Gastrocnemius medialis (tissue), 4 donors: ENCODE measurements around the gene KIF18A. TPM values are rescaled to one million over a fixed set of nuclear protein-coding genes. Genes with fewer than 3 reads are reported as not detected.

Experiments used
- ATAC-seq, 2 donors: fragments of 150-250 bp; one replicate each; pipeline ENCODE4 v1.9.1; 2016
- DNase-seq, 2 donors: peaks; one replicate each; pipeline ENCODE4 v3.0.0-alpha.2; 2019
- H3K27ac ChIP-seq, 4 donors: fragments of 200-600 bp; sonication (generic); 1 replicate in 1 of 4; 2 replicates in 3 of 4; pipeline ENCODE4 v1.5.1; 2016 to 2018; ENCODE audit warnings: mild to moderate bottlenecking in 2 of 4, moderate library complexity in 1 of 4
- H3K27me3 ChIP-seq, 3 donors: fragments of 200-600 bp; sonication (generic) in 2 of 3; 1 replicate in 1 of 3; 2 replicates in 2 of 3; pipeline versions ENCODE4 v1.5.1 to v1.6.0; 2016 to 2019; ENCODE audit warnings: mild to moderate bottlenecking in 1 of 3, moderate library complexity in 1 of 3
- H3K36me3 ChIP-seq, 2 donors: fragments of 200-600 bp; sonication (generic) in 1 of 2; one replicate each; pipeline ENCODE4 v1.5.1; 2017 to 2018
- H3K4me1 ChIP-seq, 2 donors: fragments of 200-600 bp; sonication (generic) in 1 of 2; one replicate each; pipeline ENCODE4 v1.5.1; 2016 to 2017; ENCODE audit warnings: mild to moderate bottlenecking in 2 of 2
- H3K4me3 ChIP-seq, 4 donors: fragments of 200-600 bp; sonication (generic) in 3 of 4; 1 replicate in 1 of 4; 2 replicates in 3 of 4; pipeline ENCODE4 v1.5.1; 2016 to 2019; ENCODE audit warnings: mild to moderate bottlenecking in 2 of 4
- H3K9me3 ChIP-seq, 3 donors: fragments of 200-600 bp; sonication (generic) in 2 of 3; 1 replicate in 1 of 3; 2 replicates in 2 of 3; pipeline ENCODE4 v1.5.1; 2016 to 2019
- CTCF ChIP-seq, 5 experiments: fragments of 450-650 bp in 3 of 5; fragments of 200-600 bp in 2 of 5; sonication (generic) in 2 of 5; IDR thresholded peaks in 4 of 5; conservative IDR thresholded peaks in 1 of 5; 1 replicate in 4 of 5; 2 replicates in 1 of 5; pipeline ENCODE4 v1.5.1; 2016 to 2019; ENCODE audit warnings: antibody characterized with exemption in 5 of 5, mild to moderate bottlenecking in 3 of 5, moderate library complexity in 3 of 5
- POLR2A ChIP-seq, 2 donors: fragments of 450-650 bp; IDR thresholded peaks; one replicate each; pipeline ENCODE4 v1.6.1; 2017; ENCODE audit warnings: antibody characterized with exemption in 2 of 2, mild to moderate bottlenecking in 2 of 2, moderate library complexity in 2 of 2
- in situ Hi-C, 4 donors: fragments of 200-750 bp; cut with MboI; loops; one replicate each; pipeline versions ENCODE4 v1.15.0 to v1.8.0; 2017; ENCODE audit warnings: low sequenced_read_pairs in 4 of 4
- intact Hi-C: fragments of 100-400 bp; cut with DNase I; formaldehyde crosslinking; loops from one replicate; pipeline ENCODE4 v1.15.1; 2023; ENCODE audit warnings: low total_unique reads
- total RNA-seq, 4 donors: library from RNA; depleted of rRNA; stranded (reverse); fragments of >200 nt; gene quantifications; one replicate each; pipeline versions ENCODE4 v1.1.0 to v1.2.3, GENCODE V29; 2016

Gene KIF18A
- total RNA-seq, 4 donors from 2014 or later = 0.10 to 0.41 (median 0.10) TPM

DNA sequence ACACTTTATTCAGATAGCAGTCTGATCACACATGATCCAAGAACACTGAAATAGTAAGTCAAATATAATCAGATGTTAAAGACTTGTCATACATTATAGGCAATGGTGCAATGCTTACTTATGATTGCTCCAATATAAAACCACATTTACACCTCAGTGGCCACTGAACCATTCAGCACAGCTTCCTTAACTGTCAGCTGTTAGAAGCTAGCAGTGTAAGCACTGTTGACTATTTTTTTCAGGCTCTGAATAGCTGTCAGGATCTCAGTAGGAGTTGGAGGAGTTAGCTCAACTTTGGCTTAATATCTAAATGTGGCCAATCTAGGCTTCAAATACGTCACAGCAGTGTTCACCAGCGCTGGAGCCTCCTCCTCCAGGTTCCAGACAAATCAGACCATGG lies 36.9 kb upstream of the KIF18A start:
- DNase-seq (no peak), ATAC-seq (no peak)
- H3K27me3 ChIP-seq = no peaks in the 10 kb centered on the region
- peaks cover 0 to 8% (median 0%) of the 10 kb centered on the region in 3 donors for H3K9me3 ChIP-seq
- intact Hi-C loops = no loop called here
- H3K4me1 ChIP-seq = no peaks in the 10 kb centered on the region
- peaks cover 0 to 11% of the 10 kb centered on the region in 2 donors for H3K36me3 ChIP-seq
- H3K27ac ChIP-seq = no peak overlapping the region
- H3K4me3 ChIP-seq = no peak overlapping the region
- in situ Hi-C loops = no loop called here
- TF ChIP-seq CTCF (IDR thresholded peaks at IDR 0.05 in 4 of 5, conservative IDR thresholded peaks at IDR 0.05 in 1 of 5) = no peak
- no peak for TF ChIP-seq POLR2A (IDR thresholded peaks at IDR 0.05)

GRCh38 chr11:28142724-28143123 lies 34.8 kb upstream of the KIF18A start:
- ATAC-seq (no peak), DNase-seq (no peak)
- in situ Hi-C loops = no loop called here
- H3K4me3 ChIP-seq = no peak overlapping the region
- H3K36me3 ChIP-seq = peaks cover 0 to 14% of the 10 kb centered on the region in 2 donors
- no peak overlapping the region for H3K27ac ChIP-seq
- no peaks in the 10 kb centered on the region for H3K27me3 ChIP-seq
- H3K9me3 ChIP-seq = peaks cover 0 to 8% (median 0%) of the 10 kb centered on the region in 3 donors
- intact Hi-C loops = no loop called here
- no peak for TF ChIP-seq POLR2A (IDR thresholded peaks at IDR 0.05)
- TF ChIP-seq CTCF (IDR thresholded peaks at IDR 0.05 in 4 of 5, conservative IDR thresholded peaks at IDR 0.05 in 1 of 5) = no peak
- no peaks in the 10 kb centered on the region for H3K4me1 ChIP-seq

DNA sequence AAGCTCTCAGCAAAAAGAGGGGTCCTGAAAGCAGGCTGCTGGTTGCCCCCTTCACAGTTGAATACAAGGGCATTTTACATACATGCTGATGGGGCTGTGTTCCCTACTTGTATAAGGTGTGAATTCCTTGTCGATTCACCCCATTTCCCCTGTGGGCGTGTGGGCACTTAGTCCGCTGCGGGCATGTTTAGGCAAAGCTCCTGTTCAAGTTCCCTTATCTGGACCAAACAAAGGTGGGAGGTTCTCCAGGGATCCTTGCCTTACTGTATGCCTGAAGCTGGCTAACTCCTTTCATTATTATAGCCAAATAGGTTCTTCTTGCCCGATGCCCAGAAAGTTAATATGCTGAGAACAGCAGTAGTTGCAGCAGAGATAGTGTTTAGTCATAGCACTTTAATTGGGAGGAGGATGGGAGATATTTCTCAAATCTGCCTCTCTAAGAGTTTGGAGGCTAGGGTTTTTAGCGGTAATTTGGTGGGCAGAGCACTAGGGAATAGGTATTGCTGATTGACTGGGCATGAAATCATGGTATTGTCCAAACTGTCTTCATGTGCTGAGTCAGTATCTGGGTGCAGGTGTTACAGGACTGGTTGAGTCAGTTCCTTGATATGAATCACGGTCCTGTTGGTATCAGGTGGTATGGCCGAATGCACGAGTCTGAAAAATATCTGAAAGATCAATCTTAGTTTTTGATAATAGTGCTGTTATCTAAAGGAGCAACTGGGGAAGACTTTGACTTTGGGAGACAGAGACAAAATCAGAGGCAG lies 32.9 kb upstream of the KIF18A start:
- no peak for DNase-seq
- peaks cover 0 to 8% (median 0%) of the 10 kb centered on the region in 3 donors for H3K9me3 ChIP-seq
- H3K4me3 ChIP-seq = no peak overlapping the region
- TF ChIP-seq POLR2A (IDR thresholded peaks at IDR 0.05) = no peak
- TF ChIP-seq CTCF (IDR thresholded peaks at IDR 0.05 in 4 of 5, conservative IDR thresholded peaks at IDR 0.05 in 1 of 5) = no peak
- H3K4me1 ChIP-seq = no peaks in the 10 kb centered on the region
- no peak for ATAC-seq
- peaks cover 0 to 17% of the 10 kb centered on the region in 2 donors for H3K36me3 ChIP-seq
- H3K27me3 ChIP-seq = no peaks in the 10 kb centered on the region
- no peak overlapping the region for H3K27ac ChIP-seq
- intact Hi-C loops = no loop called here
- in situ Hi-C loops = no loop called here

DNA sequence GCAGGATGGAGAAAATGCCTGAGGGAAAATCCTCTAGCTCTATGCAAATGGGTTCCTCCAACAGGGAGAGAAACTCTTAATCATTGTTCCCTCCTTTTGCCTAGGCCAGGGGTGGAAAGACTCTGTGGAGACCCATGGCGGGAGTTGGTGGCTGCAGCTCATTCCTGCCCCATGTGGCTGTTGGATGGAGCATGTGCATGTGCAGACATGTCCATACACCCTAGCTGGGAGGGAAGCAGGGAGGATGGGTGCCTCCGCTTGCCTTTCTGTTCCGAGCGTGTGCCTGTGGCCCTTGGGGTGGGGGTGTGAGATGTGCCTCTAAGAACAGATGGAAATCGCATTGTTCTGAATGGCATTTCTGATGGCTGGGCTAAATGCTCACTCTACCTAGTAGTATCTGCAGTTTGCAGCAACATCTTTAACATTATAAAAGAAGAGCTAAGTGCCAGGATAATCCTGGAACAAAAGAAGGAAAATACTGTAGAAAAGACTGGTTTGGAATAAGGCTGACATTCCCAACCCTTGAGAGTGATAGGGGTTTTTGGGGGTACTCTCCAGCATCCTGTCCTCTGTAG lies 32.0 kb upstream of the KIF18A start:
- no peaks in the 10 kb centered on the region for H3K27me3 ChIP-seq
- DNase-seq = no peak
- H3K27ac ChIP-seq = no peak overlapping the region
- H3K36me3 ChIP-seq = peaks cover 0 to 25% of the 10 kb centered on the region in 2 donors
- intact Hi-C loops = no loop called here
- in situ Hi-C loops = no loop called here
- peaks cover 0 to 8% (median 0%) of the 10 kb centered on the region in 3 donors for H3K9me3 ChIP-seq
- no peak for TF ChIP-seq POLR2A (IDR thresholded peaks at IDR 0.05)
- TF ChIP-seq CTCF (IDR thresholded peaks at IDR 0.05 in 4 of 5, conservative IDR thresholded peaks at IDR 0.05 in 1 of 5) = no peak
- ATAC-seq = no peak
- H3K4me1 ChIP-seq = no peaks in the 10 kb centered on the region
- no peak overlapping the region for H3K4me3 ChIP-seq
